PC-9 (cell line): ENCODE measurements around the gene SORT1. TPM values are rescaled to one million over a fixed set of nuclear protein-coding genes. Genes with fewer than 3 reads are reported as not detected.

Experiments used
- BruUV-seq: library from RNA; stranded (reverse); fragments of 400-500 nt; replicated peaks from 2 replicates; lab custom pipeline; 2021; lab: Mats Ljungman, UMichigan
- CTCF ChIA-PET: fragments of 300-600 bp; sonication (Branson Sonifier 250); formaldehyde crosslinking; loops from one replicate; lab custom pipeline; 2022; ENCODE audit warnings: antibody characterized with exemption; lab: Charles Lee
- POLR2A ChIA-PET: fragments of 300-600 bp; sonication (Branson Sonifier 250); formaldehyde crosslinking; loops from one replicate; lab custom pipeline; 2022; ENCODE audit warnings: antibody characterized with exemption; ENCODE audit not compliant: unreplicated experiment; lab: Charles Lee
- DNase-seq, 2 experiments: peaks; one replicate each; pipeline versions ENCODE4 v3.0.0 to v3.0.0-alpha.2; 2015 to 2022; ENCODE audit warnings: mixed read lengths in 1 of 2
- H2AFZ ChIP-seq: fragments of 200-600 bp; sonication (generic); 2 replicates; pipeline ENCODE4 v1.8.1; 2017; ENCODE audit warnings: antibody characterized with exemption
- H3F3A ChIP-seq: fragments of 200-600 bp; sonication (generic); 2 replicates; pipeline ENCODE4 v1.8.1; 2017; ENCODE audit warnings: antibody characterized with exemption, mild to moderate bottlenecking, low read depth; ENCODE audit not compliant: insufficient read depth
- H3K27ac ChIP-seq: fragments of 200-600 bp; sonication (generic); 2 replicates; pipeline ENCODE4 v1.6.1; 2016; ENCODE audit warnings: mixed run types
- H3K27me3 ChIP-seq: fragments of 200-600 bp; sonication (generic); 2 replicates; pipeline ENCODE4 v1.6.1; 2016; ENCODE audit warnings: low read depth, mixed run types; ENCODE audit not compliant: insufficient read depth
- H3K36me3 ChIP-seq: fragments of 200-600 bp; sonication (generic); 2 replicates; pipeline ENCODE4 v1.6.1; 2016; ENCODE audit warnings: low read depth, mixed run types
- H3K4me1 ChIP-seq: fragments of 200-600 bp; sonication (generic); replicated peaks from 2 replicates; pipeline ENCODE4 v1.6.1; 2016; ENCODE audit warnings: mixed run types; ENCODE audit not compliant: insufficient read depth
- H3K4me2 ChIP-seq: fragments of 200-600 bp; sonication (generic); 2 replicates; pipeline ENCODE4 v1.6.1; 2017; ENCODE audit warnings: mixed run types
- H3K4me3 ChIP-seq: fragments of 200-600 bp; sonication (generic); 2 replicates; pipeline ENCODE4 v1.6.1; 2016; ENCODE audit warnings: mixed run types
- H3K79me2 ChIP-seq: fragments of 200-600 bp; sonication (generic); 2 replicates; pipeline ENCODE4 v1.6.1; 2017; ENCODE audit warnings: low read depth, mixed run types
- H3K9me2 ChIP-seq: fragments of 200-600 bp; sonication (generic); 2 replicates; pipeline ENCODE4 v1.8.1; 2017; ENCODE audit warnings: mild to moderate bottlenecking; ENCODE audit not compliant: insufficient read depth
- H3K9me3 ChIP-seq: fragments of 200-600 bp; sonication (generic); 2 replicates; pipeline ENCODE4 v1.8.1; 2016; ENCODE audit warnings: low read depth; ENCODE audit not compliant: insufficient read depth
- H4K20me1 ChIP-seq: fragments of 200-600 bp; sonication (generic); 2 replicates; pipeline ENCODE4 v1.8.1; 2017; ENCODE audit not compliant: insufficient read depth
- CTCF ChIP-seq: fragments of 200-600 bp; sonication (generic); conservative IDR thresholded peaks from 2 replicates; pipeline ENCODE4 v1.6.1; 2017; ENCODE audit warnings: mixed run types, antibody characterized with exemption, mild to moderate bottlenecking, moderate library complexity
- EZH2 ChIP-seq: fragments of 200-600 bp; sonication (generic); IDR thresholded peaks from 2 replicates; pipeline ENCODE4 v1.8.0; 2017; ENCODE audit warnings: antibody characterized with exemption, low read depth
- intact Hi-C: fragments of 100-400 bp; cut with micrococcal nuclease; formaldehyde crosslinking; loops from one replicate; pipeline ENCODE4 v1.10.0; 2022; ENCODE audit not compliant: unreplicated experiment
- total RNA-seq: library from RNA; stranded (reverse); gene quantifications from 2 replicates; pipeline ENCODE4 v1.2.3, GENCODE V29; 2021

The SORT1 gene
- total RNA-seq, 1 experiment from 2014 or later: 25.7 TPM

GRCh38 chr1:109282497-109282951, 115.2 kb downstream of the SORT1 start:
- peaks cover 40% of the 10 kb centered on the region for H3F3A ChIP-seq
- H3K4me3 ChIP-seq: peak overlapping the region; percentile 76
- no peaks in the 10 kb centered on the region for H4K20me1 ChIP-seq
- H3K36me3 ChIP-seq: 0 out of 2 replicates have a peak, but pooled peaks cover 8% of the 10 kb centered on the region
- H3K4me1 ChIP-seq: peaks cover 31% of the 10 kb centered on the region
- POLR2A ChIA-PET: interaction anchor here (0.6 kb wide), 1 partner anchor 100 kb away, joined by 10 read pairs; no protein-coding TSS in a partner anchor
- BruUV-seq: no TSS peak
- no peaks in the 10 kb centered on the region for H3K27me3 ChIP-seq
- peak overlapping the region; percentile 86 for H2AFZ ChIP-seq
- peaks cover 47% of the 10 kb centered on the region for H3K79me2 ChIP-seq
- no peak for DNase-seq
- CTCF ChIA-PET: interaction anchor here (1.2 kb wide), 1 partner anchor 115 kb away, joined by 4 read pairs; the partner anchor contains the start of gene SORT1
- intact Hi-C loops: no loop called here
- no peaks in the 10 kb centered on the region for H3K9me3 ChIP-seq
- no peaks in the 10 kb centered on the region for H3K9me2 ChIP-seq
- H3K4me2 ChIP-seq: peak overlapping the region; percentile 89
- H3K27ac ChIP-seq: no peak overlapping the region
- TF ChIP-seq EZH2: no peak
- TF ChIP-seq CTCF: no peak

GRCh38 chr1:109281680-109282496, 115.8 kb downstream of the SORT1 start:
- Histone ChIP-seq H3K79me2 (peaks cover 52% of the 10 kb centered on the region), H3K4me2 (peak overlapping the region; percentile 89), H3K27ac (no peak overlapping the region), H2AFZ (peak overlapping the region; percentile 86), H3K4me3 (peak overlapping the region; percentile 76), H3K27me3 (no peaks in the 10 kb centered on the region), H3K9me3 (no peaks in the 10 kb centered on the region), H3K36me3 (0 out of 2 replicates have a peak, but pooled peaks cover 8% of the 10 kb centered on the region), H4K20me1 (no peaks in the 10 kb centered on the region), H3K4me1 (peaks cover 37% of the 10 kb centered on the region), H3K9me2 (no peaks in the 10 kb centered on the region), H3F3A (peaks cover 47% of the 10 kb centered on the region)
- intact Hi-C loops: no loop called here
- no peak for DNase-seq
- BruUV-seq: TSS peak; percentile 60
- TF ChIP-seq EZH2: no peak
- TF ChIP-seq CTCF: no peak
- POLR2A ChIA-PET: interaction anchor here (0.6 kb wide), 1 partner anchor 101 kb away, joined by 10 read pairs; no protein-coding TSS in a partner anchor
- CTCF ChIA-PET: no interaction called here

GRCh38 chr1:109280862-109281261, 116.9 kb downstream of the SORT1 start:
- Histone ChIP-seq H3K9me2 (no peaks in the 10 kb centered on the region), H3K4me2 (peak overlapping the region; percentile 89), H2AFZ (no peak overlapping the region), H3K79me2 (peaks cover 59% of the 10 kb centered on the region), H3K36me3 (0 out of 2 replicates have a peak, but pooled peaks cover 8% of the 10 kb centered on the region), H3K4me3 (no peak overlapping the region), H3K9me3 (no peaks in the 10 kb centered on the region), H3K27me3 (no peaks in the 10 kb centered on the region), H4K20me1 (no peaks in the 10 kb centered on the region), H3F3A (peaks cover 57% of the 10 kb centered on the region), H3K4me1 (peaks cover 47% of the 10 kb centered on the region), H3K27ac (no peak overlapping the region)
- ChIA-PET POLR2A (no interaction called here), CTCF (no interaction called here)
- no TSS peak for BruUV-seq
- intact Hi-C loops: no loop called here
- no peak for DNase-seq
- TF ChIP-seq CTCF (no peak), EZH2 (no peak)
